ENCODE results near the gene OSBPL9. TPM values are rescaled to one million over a fixed set of nuclear protein-coding genes. Genes with fewer than 3 reads are reported as not detected.

Gene OSBPL9, protein sequence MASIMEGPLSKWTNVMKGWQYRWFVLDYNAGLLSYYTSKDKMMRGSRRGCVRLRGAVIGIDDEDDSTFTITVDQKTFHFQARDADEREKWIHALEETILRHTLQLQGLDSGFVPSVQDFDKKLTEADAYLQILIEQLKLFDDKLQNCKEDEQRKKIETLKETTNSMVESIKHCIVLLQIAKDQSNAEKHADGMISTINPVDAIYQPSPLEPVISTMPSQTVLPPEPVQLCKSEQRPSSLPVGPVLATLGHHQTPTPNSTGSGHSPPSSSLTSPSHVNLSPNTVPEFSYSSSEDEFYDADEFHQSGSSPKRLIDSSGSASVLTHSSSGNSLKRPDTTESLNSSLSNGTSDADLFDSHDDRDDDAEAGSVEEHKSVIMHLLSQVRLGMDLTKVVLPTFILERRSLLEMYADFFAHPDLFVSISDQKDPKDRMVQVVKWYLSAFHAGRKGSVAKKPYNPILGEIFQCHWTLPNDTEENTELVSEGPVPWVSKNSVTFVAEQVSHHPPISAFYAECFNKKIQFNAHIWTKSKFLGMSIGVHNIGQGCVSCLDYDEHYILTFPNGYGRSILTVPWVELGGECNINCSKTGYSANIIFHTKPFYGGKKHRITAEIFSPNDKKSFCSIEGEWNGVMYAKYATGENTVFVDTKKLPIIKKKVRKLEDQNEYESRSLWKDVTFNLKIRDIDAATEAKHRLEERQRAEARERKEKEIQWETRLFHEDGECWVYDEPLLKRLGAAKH
- total RNA-seq: 75.2 and 92.5 TPM in 2 replicates

DNA sequence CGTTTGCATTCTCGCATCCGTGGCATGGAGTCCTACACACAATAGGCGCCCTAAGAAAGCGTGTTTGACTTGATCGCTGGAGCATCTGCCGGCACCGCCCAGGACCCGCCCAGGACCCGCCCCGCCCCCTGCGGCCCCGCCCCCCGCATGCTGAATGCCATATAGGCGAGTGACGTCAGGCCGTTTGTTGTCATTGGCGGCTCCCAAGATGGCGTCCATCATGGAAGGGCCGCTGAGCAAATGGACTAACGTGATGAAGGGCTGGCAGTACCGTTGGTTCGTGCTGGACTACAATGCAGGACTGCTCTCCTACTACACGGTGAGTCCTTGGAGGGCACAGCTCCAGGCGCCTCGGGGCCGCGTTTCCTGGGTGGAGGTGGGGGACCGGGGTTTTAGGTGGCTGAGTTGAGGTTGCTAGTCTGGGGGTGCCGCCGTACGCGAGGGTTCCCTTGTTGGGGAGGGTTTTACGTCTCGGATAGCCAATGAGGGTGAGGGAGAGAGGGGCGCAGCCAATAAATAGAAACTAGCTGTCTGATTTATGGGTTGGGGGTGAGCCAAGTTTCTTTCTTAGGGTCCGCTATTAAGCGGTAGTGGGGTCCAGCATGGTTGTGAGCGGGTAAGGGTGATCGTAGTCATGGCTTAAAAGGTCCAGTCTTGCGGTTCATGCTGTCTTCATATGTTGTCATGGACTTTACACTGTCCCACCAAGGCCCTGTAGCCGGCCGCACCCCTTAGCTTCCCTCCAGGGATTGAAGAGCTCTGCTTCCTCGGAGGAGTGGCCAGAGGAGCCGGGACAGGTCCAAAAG lies at the start of gene OSBPL9:
OSBPL9 (plus strand) TSS at position 190 of the 806 bp plus-strand sequence; CDS start at position 209, 19 bp downstream.
- peak; percentile 68 for DNase-seq (ENCODE audit: low read depth, low spot score)

DNA sequence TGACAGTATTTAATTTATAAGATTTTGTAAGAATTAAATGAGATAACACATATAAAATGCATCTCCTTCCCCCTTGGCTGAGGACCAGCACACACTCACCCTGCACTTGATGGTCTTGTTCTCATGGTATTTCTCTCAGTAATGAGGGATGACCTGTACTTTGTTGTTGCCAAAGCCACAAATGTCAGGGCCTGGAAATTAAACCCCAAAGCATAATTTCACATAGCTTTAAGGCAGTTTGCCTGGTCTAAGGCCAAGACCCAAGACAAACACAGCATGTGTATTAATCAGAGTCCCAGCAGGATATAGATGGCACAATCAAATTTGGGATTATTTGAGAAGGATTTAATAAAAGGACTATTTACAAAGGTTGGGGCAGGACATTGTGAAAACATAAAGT lies 49.2 kb upstream of the OSBPL9 start:
- no peak for DNase-seq (ENCODE audit: low read depth, low spot score)

DNA sequence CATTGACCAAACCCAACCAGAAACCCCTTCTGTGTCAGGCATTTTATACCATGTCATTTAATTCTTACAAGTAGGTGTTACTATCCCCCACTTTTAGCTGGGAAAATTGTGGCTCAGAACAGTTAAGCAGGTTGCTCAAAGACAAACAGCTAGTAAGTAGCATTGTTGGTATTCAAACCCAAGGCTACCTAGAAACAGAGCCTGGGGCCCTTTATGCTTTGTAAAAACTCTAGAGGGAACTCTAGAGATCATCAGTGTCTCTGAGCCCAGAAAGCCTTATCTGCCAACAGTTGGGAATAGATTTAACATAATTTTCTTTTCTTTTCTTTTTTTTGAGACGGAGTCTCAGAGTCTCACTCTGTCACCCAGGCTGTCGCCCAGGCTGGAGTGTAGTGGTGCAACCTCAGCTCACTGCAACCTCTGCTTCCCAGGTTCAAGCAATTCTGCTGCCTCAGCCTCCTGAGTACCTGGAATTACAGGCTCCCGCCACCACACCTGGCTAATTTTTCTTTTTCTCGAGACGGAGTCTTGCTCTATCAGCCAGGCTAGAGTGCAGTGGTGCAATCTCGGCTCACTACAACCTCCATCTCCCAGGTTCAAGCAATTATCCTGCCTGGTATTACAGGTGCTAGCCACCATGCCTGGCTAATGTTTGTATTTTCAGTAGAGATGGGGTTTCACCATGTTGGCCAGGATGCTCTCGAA lies 48.5 kb upstream of the OSBPL9 start:
- no peak for DNase-seq (ENCODE audit: low read depth, low spot score)

DNA sequence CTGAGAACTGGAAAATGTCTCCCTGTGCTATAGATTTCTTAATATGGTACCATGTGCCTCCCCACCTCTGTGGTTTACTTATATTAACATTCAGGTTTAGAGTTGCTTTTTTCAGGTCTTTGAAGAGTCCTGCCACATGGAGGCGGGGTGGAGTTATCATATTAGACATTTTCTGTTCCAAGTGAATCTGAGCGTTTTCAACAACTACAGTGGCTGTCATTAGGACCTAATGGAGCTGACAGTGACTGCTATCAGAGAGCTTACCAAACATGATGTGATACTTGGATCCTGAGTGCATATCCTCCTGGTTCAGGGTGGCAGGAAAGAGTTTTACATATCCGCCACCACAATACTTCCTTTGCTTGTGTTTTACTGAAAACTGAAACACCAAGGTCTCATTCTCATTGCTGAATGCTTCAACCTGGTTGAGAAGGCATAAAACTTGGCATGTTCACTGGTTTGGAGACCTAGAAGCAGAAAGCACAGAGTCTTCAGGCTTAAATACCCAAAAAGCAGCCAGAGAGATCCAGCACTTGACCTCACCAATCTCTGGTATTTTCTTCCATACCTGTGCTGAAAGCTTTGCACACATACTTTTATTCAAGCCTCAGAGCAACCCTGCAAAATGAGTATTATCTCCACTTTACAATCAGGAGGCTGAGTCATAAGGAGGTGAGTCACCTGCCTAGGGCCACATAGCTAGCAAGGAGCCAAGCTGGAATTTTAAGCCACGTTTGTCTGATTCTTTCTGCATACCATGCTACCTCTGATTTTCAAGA lies 47.4 kb upstream of the OSBPL9 start:
- DNase-seq (ENCODE audit: low read depth, low spot score): no peak

DNA sequence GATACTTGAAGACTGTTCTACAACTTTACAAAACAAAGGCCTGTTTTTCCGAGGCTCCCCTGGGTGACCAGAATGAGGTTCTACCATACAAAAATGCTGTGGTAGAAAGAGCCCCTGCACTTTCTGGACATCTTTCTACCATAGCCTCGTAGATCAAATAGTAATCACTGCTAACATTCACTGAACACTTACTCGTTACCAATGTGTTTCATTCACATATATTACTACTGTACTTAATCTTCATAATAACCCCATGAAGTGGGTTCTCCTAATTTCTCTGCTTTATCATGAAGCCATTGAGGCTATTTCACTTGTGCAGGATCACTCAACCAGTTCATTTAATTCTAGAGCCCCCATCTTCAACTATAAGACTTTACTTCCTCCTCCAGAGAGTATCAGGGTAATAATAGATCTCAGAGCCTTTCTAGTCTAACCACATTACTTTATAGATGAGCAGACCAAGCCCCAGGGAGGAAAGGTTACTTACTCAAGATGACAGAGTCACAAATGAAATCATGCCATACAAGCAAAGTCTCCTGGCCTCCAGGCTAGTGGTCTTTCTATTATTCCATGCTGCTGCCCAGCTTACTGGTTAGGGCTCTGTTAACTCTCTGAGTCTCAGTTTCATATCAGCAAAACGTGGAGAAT lies 46.7 kb upstream of the OSBPL9 start:
- no peak for DNase-seq (ENCODE audit: low read depth, low spot score)

DNA sequence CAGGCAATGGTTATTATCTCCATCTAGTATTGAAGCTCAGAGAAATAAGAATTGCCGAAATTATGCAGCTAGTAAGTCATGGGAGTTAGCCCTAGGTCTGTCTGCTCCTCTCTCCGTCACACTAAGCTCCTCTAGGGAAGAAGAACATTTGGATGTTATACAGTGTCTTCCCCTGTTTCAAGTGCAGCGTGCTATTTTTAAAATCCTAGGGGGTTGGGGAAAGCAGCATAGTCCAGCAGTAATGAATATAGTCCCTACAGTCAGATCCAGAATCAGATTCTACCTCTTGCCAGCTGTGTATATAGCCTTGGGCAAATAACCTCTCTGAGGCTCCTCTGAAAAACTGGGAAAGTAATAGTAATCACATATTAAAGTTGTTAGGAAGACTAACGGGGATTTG lies 44.5 kb upstream of the OSBPL9 start:
- no peak for DNase-seq (ENCODE audit: low read depth, low spot score)

DNA sequence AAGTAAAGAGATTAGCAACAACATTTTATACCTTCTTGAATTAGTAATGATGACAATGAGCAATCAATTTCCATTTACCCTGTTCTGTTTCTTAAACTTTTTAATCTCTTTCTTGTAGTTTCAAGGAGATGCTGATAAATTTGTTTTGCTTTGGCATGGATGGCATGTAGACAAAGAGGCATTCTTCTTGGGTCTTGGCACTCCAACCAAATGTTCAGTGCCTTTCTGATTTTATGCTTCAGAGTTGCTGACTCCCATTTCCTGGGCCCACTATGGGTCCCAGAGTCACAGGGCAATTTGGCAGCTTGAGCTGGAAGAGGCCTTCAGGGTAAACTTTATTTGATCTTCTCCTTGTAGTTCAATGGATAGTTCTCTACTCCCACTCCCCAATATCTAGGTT lies 42.1 kb upstream of the OSBPL9 start:
- DNase-seq (ENCODE audit: low read depth, low spot score): no peak

DNA sequence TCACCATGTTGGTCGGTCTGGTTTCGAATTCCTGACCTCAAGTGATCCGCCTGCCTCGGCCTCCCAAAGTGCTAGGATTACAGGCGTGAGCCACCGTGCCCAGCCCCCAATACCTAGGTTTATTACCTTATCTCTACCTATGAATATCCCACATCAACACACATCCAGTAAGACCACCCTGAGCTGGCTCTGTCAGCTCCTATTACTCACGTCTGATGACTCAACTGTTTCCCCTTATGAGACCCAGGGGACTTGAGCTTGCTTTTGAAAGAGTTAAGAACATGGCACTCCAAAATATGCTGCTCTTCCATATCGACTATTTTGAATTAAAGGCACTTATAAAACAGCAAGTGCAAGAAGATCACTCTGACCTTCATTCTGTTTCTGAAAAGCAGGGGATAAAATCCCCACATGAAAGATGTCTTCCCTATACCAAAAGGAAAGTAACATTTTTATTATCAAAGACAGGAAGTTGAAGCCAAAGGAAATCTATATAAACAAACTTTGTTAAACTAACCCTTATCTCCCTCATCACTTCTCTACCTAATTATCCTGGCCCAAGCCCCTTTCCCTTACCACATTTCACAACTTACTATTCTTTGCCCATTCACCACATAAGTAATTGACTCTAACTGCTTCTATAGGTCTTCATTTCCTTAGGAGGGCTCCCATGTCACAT lies 41.3 kb upstream of the OSBPL9 start:
- no peak for DNase-seq (ENCODE audit: low read depth, low spot score)

DNA sequence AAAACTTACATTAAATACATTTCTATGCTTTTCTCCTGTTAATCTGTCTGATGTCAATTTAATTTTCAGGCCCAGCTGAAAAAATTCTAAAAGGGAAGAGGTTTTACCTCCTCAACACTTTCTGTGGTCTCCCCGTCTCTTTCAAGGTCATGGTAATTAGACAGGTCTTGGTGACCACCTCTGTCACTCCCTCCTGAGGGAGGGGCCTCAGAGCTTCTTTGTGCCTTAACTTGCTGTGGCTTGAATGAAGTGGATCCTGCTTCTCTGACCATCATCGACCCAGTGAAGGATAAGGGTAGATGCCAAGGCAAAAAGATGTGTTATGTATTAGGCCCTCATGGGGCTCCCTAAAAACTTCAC lies 40.8 kb upstream of the OSBPL9 start:
- DNase-seq (ENCODE audit: low read depth, low spot score): no peak

DNA sequence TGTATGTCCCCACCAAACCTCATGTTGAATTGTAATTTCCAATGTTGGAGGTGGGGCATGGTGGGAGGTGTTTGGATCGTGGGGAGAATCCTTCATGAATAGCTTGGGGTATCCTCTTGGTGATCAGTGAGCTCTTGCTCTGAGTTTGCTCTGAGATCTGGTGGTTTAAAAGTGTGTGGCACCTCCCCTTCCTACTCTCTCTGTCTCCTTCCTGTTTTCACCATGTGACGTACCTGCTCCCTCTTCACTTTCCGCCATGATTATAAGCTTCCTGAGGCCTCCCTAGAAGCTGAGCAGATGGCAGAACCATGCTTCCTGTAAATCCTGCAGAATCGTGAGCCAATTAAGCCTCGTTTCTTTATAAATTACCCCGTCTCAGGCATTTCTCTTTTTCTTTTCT lies 40.0 kb upstream of the OSBPL9 start:
- DNase-seq (ENCODE audit: low read depth, low spot score): no peak

DNA sequence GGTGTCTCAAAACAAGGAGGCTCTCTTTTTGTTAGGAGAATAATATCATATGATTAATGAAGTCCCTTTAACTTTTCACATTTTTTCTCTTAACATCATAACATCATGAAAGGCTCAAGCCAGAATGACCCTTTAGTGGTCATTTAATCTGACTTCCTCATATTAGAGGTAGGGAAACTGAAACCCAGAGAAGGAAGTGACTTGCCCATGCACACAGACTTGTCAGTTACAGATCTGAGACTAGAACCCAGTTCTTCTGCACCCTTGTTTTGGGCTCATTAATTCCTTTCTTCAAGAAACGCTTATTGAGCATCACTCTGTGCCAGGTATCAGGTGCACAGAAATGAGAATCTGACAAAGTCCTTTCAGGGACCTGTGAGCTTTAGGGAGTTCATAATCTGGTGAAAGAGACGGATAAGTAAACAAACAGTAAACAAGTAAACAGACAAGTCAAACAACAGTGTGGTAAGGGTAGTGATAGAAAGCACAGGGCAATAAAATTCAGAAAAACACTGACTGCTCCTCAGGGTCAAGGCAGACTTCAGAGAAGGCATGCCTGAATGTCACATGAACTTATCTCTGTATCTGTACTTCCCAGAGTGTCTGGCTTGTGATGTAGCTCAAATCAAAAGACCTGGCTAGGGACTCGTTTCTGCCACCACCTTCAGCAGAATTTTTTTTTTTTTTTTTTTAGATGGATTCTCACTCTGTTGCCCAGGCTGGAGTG lies 38.3 kb upstream of the OSBPL9 start:
- DNase-seq (ENCODE audit: low read depth, low spot score): no peak

DNA sequence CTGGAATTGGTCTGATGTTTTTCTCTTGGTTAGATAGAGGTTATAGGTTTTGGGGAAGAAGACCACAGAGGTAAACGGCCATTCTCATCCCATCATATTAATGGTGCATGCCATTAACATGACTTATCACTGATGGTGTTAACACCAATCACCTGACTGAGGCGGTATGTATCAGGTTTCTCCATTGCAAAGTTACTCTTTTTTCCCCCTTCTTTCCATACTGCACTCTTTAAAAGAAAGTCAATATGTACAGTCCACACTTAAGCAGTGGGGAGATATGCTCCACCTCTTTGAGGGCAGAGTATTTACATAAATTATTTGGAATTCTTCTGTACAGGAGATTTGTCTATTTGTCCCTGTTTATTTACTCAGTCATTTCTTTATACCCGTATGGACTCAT lies 35.7 kb upstream of the OSBPL9 start:
- DNase-seq (ENCODE audit: low read depth, low spot score): no peak

DNA sequence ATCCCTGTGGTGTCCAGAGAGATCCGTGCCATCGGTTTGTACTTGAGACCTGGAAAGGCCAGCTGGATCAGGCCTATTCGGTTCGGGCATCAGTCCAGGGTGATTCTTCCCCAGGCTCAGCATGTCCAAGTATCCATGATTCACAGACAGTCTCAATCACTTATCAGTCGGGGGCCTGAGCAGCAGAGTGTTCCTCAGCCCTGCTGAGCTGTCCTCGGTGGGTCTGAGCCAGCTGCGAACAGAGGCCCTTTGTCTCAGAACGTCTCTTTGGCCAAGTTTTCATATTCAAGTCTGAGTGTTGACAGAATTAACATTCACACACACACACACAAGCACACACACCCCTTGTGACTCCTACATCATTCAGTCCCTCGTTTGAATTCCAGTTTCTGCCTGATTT lies 33.4 kb upstream of the OSBPL9 start:
- DNase-seq (ENCODE audit: low read depth, low spot score): no peak

DNA sequence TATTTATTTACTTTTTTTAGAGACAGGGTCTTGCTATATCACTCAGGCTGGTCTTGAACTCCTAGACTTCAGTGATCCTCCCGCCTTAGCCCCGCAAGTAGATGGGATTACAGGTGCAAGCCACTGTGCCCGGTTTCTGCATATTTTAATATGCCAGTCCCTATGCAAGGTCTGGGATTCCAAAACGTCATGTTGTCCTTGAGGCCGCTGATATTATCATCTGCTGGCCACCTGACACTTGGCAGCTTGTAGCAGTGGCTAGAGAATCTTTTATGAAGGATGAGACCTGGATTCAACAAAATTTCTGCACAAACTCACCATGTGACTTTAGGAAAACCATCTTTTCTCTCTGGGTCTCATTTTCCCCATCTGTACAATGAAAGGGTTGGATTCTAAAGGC lies 32.9 kb upstream of the OSBPL9 start:
- no peak for DNase-seq (ENCODE audit: low read depth, low spot score)

DNA sequence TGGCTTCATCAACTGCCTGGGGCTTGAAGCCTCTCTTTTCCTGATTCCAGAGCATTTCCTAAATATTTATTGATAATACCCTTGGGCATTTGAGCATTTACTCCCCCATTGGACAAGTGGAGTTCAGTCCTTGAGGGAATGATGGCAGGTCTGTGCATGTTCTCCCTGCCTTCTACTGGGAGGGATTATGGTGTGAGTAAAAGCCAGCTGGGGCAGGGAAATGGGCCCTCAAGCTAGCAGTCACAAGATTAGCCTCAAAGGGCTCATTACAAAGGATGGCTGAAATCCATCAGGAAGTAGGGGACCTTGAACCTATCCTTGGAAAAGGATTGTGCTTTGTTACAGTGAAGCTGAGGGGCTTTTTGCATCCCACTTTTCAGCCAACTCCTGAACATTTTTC lies 24.2 kb upstream of the OSBPL9 start:
- no peak for DNase-seq (ENCODE audit: low read depth, low spot score)

DNA sequence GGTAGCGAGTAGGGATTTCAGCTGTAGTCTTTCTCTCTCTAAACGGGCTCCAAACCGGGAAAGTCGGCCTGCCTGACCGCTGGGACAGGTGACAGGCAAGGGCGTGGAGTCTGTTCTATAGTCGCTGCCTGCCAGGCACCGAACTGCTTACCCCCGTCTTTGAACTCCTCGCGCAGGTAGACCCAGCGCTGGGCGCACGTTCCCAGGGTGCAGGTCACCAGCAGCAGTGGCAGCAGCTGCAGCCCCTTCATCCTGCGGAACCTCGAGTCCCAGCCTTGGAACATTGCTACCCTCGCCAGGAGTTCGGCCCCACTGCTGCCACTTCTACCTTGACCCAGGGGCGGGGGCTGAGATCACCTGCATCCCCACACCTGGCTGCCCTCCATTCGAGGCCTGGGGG lies 22.2 kb upstream of the OSBPL9 start:
- DNase-seq (ENCODE audit: low read depth, low spot score): no peak

DNA sequence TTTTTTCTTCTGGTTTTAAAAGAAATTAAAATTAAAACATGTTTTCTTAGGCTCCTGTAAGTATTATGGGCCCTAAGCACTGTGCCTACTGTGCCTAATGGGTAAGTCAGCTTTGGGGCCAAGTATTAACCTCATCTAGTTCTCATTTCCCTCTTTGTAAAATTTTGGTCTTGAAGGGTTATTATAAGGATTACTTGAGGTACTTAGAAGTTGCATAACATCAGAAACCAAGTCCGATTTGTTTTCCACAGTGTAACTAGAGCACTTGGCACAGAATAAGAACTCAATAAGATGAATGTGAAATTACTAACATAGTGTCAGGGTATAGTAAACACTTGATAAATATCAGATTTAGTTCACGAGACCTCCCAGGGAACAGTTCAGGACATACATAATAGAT lies 16.4 kb upstream of the OSBPL9 start:
- DNase-seq (ENCODE audit: low read depth, low spot score): no peak

DNA sequence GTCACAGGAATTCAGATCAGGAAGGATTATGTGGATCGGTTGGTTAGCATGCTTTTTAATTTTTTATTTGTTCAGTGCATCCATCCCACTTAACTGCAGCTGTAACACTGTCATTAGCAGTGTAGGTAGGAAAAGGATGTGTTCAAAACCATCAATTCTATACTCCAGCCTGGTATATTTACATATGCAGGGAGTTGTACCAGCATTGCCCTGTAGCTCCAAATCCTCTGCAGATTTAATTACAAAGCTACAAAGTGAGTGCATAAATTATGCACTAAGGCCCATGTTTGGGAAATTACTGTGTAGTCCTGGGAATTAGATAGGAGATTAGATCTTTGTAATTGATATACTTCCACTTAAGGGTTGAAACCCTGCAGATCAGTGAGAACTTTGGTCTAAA lies 15.9 kb upstream of the OSBPL9 start:
- DNase-seq (ENCODE audit: low read depth, low spot score): no peak
